SK-N-SH treated with all-trans-retinoic acid at 6 μM for 48 hours (cell line): ENCODE results near the gene CYS1.

Source experiments
- BACH2 ChIP-seq: fragments of 250-450 bp; sonication (Bioruptor Pico); IDR thresholded peaks from 2 replicates; pipeline ENCODE4 v1.9.0; 2021; ENCODE audit warnings: mild to moderate bottlenecking, borderline replicate concordance
- CSDC2 ChIP-seq: fragments of 250-450 bp; sonication (Bioruptor Pico); IDR thresholded peaks from 2 replicates; pipeline ENCODE4 v1.5.0; 2020; ENCODE audit warnings: mild to moderate bottlenecking, moderate library complexity
- GLIS3 ChIP-seq: fragments of 250-450 bp; sonication (Bioruptor Pico); IDR thresholded peaks from 2 replicates; pipeline ENCODE4 v1.5.0; 2020; ENCODE audit warnings: mild to moderate bottlenecking, moderate library complexity
- ISL1 ChIP-seq: fragments of 250-450 bp; sonication (Bioruptor Pico); IDR thresholded peaks from 2 replicates; pipeline ENCODE4 v2.1.2; 2022; ENCODE audit warnings: mild to moderate bottlenecking, moderate library complexity
- OSR1 ChIP-seq: fragments of 250-450 bp; sonication (Bioruptor Pico); IDR thresholded peaks from 2 replicates; pipeline ENCODE4 v1.8.0; 2022; ENCODE audit warnings: moderate library complexity, mild to moderate bottlenecking, inconsistent platforms
- TCF4 ChIP-seq: fragments of 250-450 bp; sonication (Bioruptor Pico); IDR thresholded peaks from 2 replicates; pipeline ENCODE4 v1.8.0; 2021; ENCODE audit warnings: mild to moderate bottlenecking, moderate library complexity, borderline replicate concordance
- TOX ChIP-seq: fragments of 250-450 bp; sonication (Bioruptor Pico); IDR thresholded peaks from 2 replicates; pipeline ENCODE4 v1.8.0; 2021; ENCODE audit warnings: mild to moderate bottlenecking, moderate library complexity, borderline replicate concordance
- ZC3H10 ChIP-seq: fragments of 250-450 bp; sonication (Bioruptor Pico); IDR thresholded peaks from 2 replicates; pipeline ENCODE4 v1.5.1; 2021; ENCODE audit warnings: mild to moderate bottlenecking, moderate library complexity
- ZNF8 ChIP-seq: fragments of 450-650 bp; formaldehyde crosslinking; IDR thresholded peaks from 2 replicates; pipeline ENCODE4 v1.5.0; 2020; ENCODE audit warnings: mild to moderate bottlenecking, moderate library complexity
- TF ChIP-seq, protein P1 (sequence below): fragments of 250-450 bp; sonication (Bioruptor Pico); IDR thresholded peaks from 2 replicates; pipeline ENCODE4 v1.5.1; 2021; ENCODE audit warnings: mild to moderate bottlenecking, moderate library complexity
- TF ChIP-seq, protein P2 (sequence below): fragments of 250-450 bp; sonication (Bioruptor Pico); IDR thresholded peaks from 2 replicates; pipeline ENCODE4 v1.5.1; 2020; ENCODE audit warnings: low read depth, mild to moderate bottlenecking, moderate library complexity

DNA sequence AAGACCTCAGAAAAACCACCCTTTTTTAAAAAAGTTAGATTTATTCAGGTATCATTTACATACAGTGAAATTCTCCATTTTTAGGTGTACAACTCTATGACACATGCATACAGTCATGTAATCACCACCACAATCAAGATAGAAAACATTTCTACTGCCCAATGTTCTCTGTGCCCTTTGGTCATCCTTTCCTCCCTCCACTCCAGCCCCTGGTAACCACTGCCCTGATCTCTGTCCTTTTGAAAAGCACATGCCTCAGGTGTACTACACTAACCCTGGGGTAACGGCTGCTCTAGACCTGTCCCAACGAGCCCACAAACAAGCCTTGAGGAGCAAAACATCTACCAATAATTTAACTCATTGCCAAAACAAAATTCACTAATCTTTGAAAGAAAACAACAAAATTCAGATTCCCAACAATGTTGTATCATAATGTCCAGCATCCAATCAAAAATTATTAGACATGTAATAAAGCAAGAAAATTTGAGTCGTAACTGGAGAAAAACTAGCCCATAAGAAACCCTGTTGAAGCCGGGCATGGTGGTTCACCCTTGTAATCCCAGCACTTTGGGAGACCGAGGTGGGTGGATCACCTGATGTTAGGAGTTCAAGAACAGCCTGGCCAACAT lies 62.8 kb downstream of the CYS1 start:
- TF ChIP-seq CSDC2 (CRISPR knock-in tag) (no peak), ISL1 (no peak), TCF4 (no peak), OSR1 (CRISPR knock-in tag) (no peak), TOX (CRISPR knock-in tag) (no peak), ZNF8 (CRISPR knock-in tag) (no peak), GLIS3 (CRISPR knock-in tag) (no peak), ZC3H10 (no peak), BACH2 (CRISPR knock-in tag) (no peak)
- TF ChIP-seq, protein P1, sequence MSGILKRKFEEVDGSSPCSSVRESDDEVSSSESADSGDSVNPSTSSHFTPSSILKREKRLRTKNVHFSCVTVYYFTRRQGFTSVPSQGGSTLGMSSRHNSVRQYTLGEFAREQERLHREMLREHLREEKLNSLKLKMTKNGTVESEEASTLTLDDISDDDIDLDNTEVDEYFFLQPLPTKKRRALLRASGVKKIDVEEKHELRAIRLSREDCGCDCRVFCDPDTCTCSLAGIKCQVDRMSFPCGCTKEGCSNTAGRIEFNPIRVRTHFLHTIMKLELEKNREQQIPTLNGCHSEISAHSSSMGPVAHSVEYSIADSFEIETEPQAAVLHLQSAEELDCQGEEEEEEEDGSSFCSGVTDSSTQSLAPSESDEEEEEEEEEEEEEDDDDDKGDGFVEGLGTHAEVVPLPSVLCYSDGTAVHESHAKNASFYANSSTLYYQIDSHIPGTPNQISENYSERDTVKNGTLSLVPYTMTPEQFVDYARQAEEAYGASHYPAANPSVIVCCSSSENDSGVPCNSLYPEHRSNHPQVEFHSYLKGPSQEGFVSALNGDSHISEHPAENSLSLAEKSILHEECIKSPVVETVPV (CRISPR knock-in tag): no peak
- TF ChIP-seq, protein P2, sequence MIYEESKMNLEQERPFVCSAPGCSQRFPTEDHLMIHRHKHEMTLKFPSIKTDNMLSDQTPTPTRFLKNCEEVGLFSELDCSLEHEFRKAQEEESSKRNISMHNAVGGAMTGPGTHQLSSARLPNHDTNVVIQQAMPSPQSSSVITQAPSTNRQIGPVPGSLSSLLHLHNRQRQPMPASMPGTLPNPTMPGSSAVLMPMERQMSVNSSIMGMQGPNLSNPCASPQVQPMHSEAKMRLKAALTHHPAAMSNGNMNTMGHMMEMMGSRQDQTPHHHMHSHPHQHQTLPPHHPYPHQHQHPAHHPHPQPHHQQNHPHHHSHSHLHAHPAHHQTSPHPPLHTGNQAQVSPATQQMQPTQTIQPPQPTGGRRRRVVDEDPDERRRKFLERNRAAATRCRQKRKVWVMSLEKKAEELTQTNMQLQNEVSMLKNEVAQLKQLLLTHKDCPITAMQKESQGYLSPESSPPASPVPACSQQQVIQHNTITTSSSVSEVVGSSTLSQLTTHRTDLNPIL (CRISPR knock-in tag): no peak
